Skeletal muscle satellite cell (primary cell): Measurements from ENCODE around the gene IL12RB1.
"Not testable (repeated sequence)": the region's sequence is repeated elsewhere in the genome, so short reads cannot be mapped to it uniquely, and the experiment has no call there.

Source experiments
- H3K27me3 ChIP-seq: 2 replicates; pipeline ENCODE4 v1.7.0; 2013; ENCODE audit warnings: low read length; ENCODE audit not compliant: control insufficient read depth, insufficient read depth
- H3K36me3 ChIP-seq: 2 replicates; pipeline ENCODE4 v1.7.0; 2013; ENCODE audit warnings: mild to moderate bottlenecking, control low read depth, low read length; ENCODE audit not compliant: insufficient read depth
- H3K4me1 ChIP-seq: 2 replicates; pipeline ENCODE4 v1.7.0; 2013; ENCODE audit warnings: low read length; ENCODE audit not compliant: control insufficient read depth, insufficient read depth
- H3K4me2 ChIP-seq: 2 replicates; pipeline ENCODE4 v1.7.0; 2013; ENCODE audit warnings: mild to moderate bottlenecking, low read length
- H3K4me3 ChIP-seq: 2 replicates; pipeline ENCODE4 v1.7.0; 2013; ENCODE audit warnings: low read length
- H3K9ac ChIP-seq: 2 replicates; pipeline ENCODE4 v1.7.0; 2013; ENCODE audit warnings: mild to moderate bottlenecking, low read depth, low read length, moderate library complexity
- H3K9me3 ChIP-seq: replicated peaks from 2 replicates; pipeline ENCODE4 v1.7.0; 2013; ENCODE audit warnings: mild to moderate bottlenecking, control low read depth, low read length

Gene IL12RB1

DNA sequence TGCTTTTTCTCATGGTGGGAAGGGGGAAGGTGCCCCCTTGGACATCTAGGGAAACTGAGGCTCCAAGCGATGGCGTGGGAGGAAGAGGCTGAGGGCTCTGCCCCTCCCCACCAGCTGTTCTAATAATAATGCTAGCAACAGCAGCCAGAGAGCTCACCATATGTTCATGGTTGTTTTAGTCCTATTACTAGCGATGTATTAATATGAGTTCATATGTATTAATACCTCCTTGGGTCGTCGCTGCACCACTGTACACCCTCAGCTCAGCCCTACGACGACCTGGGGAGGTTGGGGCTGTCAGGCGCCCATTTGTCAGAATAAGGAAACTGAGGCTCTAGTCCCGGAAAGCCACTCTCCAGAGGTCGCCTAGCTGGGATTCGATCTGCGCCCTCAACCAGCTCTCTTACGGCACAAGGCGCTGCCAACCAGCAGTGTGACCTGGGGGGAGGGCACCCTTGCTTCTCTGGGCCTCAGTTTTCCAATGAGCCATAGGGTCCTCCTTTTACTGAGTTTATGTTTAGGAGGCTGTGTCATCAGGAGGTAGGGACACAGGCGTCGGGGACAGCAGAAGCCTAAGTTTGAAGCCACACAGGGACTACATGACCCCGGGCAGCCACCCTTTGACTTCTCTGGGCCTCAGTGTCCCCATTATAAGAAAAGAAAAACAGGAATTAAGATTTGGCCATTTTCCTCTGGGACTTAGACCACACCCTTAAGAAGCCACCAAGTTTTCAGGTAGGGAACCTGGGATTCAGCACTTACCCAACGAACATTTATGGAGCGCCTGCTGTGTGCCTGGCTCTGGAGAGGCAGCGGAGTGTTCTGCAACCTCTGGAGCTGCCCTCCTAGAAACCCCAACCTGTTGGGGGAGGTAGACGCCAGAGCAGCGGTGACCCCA, 11.5 kb upstream of the IL12RB1 start:
- Histone ChIP-seq H3K9ac (peak overlapping the region; percentile 59), H3K27me3 (peaks cover 36% of the 10 kb centered on the region), H3K4me1 (peaks cover 16% of the 10 kb centered on the region), H3K4me2 (peak overlapping the region; percentile 93), H3K9me3 (no peaks in the 10 kb centered on the region), H3K4me3 (peak overlapping the region; percentile 73), H3K36me3 (no peaks in the 10 kb centered on the region)

DNA sequence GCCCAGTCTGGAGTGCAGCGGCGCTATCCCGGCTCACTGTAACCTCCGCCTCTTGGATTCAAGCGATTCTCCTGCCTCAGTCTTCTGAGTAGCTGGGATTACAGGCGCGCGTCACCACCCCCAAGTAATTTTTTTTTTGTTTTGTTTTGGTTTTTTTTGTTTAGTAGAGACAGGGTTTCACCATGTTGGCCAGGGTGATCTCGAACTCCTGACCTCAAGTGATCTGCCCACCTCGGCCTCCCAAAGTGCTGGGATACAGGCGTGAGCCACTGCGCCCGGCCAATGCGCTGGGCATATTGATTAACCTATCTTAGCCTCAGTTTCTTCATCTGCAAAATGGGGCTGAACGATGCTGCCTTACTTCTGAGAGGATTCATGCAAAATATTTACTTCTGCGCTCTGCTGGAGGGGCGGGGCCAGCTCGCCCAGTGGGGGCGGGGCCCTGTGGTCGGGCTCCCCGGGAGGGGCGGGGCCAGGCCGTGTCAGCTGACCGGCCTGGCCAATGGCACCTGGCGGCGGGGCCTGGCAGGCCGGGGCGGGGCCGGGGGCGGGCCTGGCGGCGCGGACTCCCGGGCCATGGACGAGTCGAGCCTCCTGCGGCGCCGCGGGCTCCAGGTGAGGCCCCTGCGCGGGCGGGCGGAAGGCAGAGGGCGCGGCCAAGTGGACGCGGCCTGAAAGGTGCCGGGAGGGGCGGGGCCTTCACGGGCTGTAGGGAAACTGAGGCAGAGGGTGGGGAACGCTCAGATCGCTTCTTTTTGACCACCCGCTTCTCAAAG, 10.7 kb upstream of the IL12RB1 start, which contains the start of gene MAST3:
Gene MAST3, plus strand, starts transcription at position 562 of the 776 bp plus-strand sequence. Its CDS starts 15 bp downstream, at position 577.
- Histone ChIP-seq H3K36me3 (no peaks in the 10 kb centered on the region), H3K4me3 (peak within 1 kb of the TSS; percentile 73), H3K9me3 (no peaks in the 10 kb centered on the region), H3K27me3 (peaks cover 36% of the 10 kb centered on the region), H3K4me2 (peak within 1 kb of the TSS; percentile 93), H3K9ac (peak within 1 kb of the TSS; percentile 59), H3K4me1 (peaks cover 12% of the 10 kb centered on the region)

DNA sequence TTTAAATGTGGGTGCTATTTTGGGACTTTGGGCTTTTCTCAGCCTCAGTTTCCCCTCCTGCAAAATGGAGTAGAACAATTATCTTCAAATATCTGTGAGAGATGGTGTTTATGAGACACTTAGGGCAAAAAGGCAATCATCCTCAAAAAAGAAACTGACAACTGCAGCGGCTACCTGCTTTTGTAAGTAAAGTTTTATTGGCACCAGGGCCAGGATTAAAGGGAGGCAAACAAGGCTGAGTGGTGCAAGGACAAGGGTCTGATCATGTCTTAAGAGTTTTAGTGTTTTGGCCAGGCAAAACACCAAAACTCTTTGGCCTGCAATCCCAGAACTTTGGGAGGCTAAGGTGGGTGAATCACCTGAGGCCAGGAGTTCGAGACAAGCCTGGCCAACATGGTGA, 9.5 kb upstream of the IL12RB1 start:
- no peaks in the 10 kb centered on the region for H3K9me3 ChIP-seq
- H3K4me1 ChIP-seq, result peaks cover 12% of the 10 kb centered on the region
- H3K36me3 ChIP-seq, result no peaks in the 10 kb centered on the region
- no peak overlapping the region for H3K4me3 ChIP-seq
- H3K4me2 ChIP-seq, result no peak overlapping the region
- H3K9ac ChIP-seq, result no peak overlapping the region
- peaks cover 36% of the 10 kb centered on the region for H3K27me3 ChIP-seq

DNA sequence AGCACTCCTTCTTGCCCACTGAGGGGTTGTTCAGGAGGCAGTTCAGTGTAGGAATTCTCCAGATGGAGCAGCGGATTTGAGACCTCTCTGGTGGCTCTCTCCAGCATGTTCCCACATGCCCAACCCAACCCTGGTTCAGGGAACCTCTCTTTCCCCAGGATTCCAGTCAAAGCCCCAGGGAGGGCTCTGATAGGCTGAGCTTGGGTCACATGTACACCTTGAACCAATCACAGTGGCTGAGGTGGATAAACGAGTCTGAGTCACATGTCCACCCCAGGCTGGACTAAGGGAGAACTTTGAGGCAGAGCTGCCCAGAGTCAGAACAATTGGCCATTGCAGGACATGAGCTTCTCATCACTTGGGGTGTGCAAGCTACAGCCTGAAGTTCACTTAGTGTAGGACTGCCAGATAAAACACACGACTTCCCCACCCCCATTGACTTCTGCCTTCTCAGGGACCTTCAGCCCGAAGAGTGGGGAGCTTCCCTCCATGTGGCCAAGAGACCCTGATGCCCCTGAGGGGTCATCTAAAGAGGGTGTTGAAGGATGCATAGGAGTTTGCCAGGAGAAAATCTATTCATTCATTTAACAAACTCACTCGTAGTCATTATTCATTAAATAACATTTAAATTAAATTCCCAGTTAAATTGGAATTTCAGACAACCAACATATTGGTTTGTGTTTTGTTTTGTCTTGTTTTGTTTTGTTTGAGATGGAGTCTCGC, 6.9 kb upstream of the IL12RB1 start:
- Histone ChIP-seq H3K9me3 (no peaks in the 10 kb centered on the region), H3K4me3 (no peak overlapping the region), H3K27me3 (peaks cover 16% of the 10 kb centered on the region), H3K4me2 (no peak overlapping the region), H3K9ac (no peak overlapping the region), H3K4me1 (peaks cover 13% of the 10 kb centered on the region), H3K36me3 (no peaks in the 10 kb centered on the region)

DNA sequence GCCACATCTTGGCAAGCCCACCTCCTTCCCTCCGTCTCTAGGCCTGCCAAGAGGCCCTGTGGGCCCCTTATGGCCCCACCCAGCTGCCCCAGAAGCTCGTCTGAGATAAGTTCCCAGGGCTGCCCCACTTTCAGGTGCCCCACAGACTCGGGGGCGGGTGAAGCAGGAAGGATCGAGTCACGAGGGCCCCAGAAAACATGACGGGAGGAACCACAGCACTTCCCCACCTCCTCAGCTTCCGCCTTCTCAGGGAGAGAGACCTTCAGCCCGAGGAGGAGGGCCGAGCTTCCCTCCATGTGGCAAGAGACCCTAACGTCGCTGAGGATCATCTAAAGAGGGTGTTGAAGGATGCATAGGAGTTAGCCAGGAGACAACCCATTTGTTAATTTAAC, 4.5 kb upstream of the IL12RB1 start:
- Histone ChIP-seq H3K4me1 (peaks cover 7% of the 10 kb centered on the region), H3K9ac (no peak overlapping the region), H3K9me3 (no peaks in the 10 kb centered on the region), H3K4me2 (no peak overlapping the region), H3K36me3 (no peaks in the 10 kb centered on the region), H3K4me3 (no peak overlapping the region), H3K27me3 (peaks cover 7% of the 10 kb centered on the region)

DNA sequence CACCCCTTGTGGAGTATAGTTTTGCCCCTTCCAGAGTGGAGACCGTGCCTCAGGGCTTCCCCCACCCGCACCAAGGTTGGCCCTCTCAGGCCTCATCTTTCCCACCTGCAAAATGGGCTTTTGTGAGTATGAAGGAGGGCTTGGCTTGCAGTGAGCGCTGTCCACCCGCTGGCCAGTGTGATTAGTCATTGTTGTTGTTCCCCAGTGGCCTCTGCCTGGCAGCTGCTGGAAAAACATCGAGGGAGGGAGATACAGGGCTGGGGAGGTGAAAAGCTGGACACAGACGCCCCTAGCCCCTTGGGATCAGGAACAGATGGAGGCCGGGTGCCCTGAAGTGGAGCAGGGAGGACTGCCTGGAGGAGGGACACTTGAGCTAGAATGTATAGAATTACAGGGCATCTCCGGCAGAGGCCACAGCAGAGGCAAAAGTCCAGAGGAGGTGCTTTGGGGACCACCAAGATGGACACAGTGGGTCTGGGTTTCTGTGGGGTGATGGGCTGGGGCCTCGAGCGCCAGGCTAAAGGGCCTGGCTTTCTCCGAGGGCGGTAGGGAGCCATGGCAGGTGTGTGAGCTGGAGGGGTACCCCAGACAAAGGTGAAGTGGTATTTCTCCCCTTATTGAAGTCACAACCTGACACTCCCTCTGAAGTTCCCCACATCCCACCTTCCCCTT, 3.9 kb upstream of the IL12RB1 start:
- no peak overlapping the region for H3K9ac ChIP-seq
- H3K36me3 ChIP-seq, result no peaks in the 10 kb centered on the region
- peaks cover 7% of the 10 kb centered on the region for H3K4me1 ChIP-seq
- H3K9me3 ChIP-seq, result no peaks in the 10 kb centered on the region
- no peak overlapping the region for H3K4me3 ChIP-seq
- H3K27me3 ChIP-seq, result peaks cover 6% of the 10 kb centered on the region
- H3K4me2 ChIP-seq, result no peak overlapping the region

DNA sequence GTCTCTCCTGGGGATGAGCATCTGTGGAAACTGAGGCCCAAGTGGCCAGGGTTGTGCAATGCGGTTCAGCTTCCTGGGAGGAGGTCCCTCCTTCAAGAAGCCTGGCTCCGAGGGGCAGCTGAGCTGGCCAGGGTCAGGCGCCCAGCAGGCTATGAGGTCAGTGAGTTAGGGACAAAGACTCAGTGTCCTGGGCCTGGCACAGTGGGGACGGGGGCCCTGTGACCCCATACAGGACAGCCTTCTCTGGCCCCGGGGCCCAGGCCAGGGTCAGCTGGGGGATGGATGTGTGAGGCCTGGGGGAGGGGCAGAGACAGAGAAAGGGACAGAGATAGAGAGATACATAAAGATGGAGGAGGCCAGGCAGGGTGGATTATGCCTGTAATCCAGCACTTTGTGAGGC, 3.0 kb upstream of the IL12RB1 start:
- H3K9ac ChIP-seq, result no peak overlapping the region
- no peaks in the 10 kb centered on the region for H3K27me3 ChIP-seq
- H3K9me3 ChIP-seq, result no peaks in the 10 kb centered on the region
- no peaks in the 10 kb centered on the region for H3K36me3 ChIP-seq
- peaks cover 7% of the 10 kb centered on the region for H3K4me1 ChIP-seq
- H3K4me2 ChIP-seq, result no peak overlapping the region
- no peak overlapping the region for H3K4me3 ChIP-seq

DNA sequence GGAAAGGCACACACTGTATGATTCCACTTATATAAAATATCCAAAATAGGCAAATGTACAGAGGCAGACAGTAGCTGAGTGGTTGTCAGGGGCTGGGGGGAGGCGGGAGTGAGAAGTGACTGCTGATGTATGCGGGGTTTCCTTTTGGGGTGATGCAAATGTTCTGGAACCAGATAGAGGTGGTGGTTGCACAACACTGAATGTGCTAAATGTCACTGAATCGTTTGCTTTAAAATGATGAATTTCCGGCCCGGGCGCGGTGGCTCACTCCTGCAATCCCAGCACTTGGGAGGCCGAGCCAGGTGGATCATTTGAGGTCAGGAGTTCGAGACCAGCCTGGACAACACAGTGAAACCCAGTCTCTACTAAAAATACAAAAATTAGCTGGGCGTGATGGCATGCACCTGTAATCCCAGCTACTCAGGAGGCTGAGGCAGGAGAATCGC, 2.4 kb upstream of the IL12RB1 start:
- H3K4me1 ChIP-seq, H3K36me3 ChIP-seq, H3K4me3 ChIP-seq, H3K9me3 ChIP-seq, H3K4me2 ChIP-seq, H3K9ac ChIP-seq, H3K27me3 ChIP-seq: not testable (repeated sequence)

DNA sequence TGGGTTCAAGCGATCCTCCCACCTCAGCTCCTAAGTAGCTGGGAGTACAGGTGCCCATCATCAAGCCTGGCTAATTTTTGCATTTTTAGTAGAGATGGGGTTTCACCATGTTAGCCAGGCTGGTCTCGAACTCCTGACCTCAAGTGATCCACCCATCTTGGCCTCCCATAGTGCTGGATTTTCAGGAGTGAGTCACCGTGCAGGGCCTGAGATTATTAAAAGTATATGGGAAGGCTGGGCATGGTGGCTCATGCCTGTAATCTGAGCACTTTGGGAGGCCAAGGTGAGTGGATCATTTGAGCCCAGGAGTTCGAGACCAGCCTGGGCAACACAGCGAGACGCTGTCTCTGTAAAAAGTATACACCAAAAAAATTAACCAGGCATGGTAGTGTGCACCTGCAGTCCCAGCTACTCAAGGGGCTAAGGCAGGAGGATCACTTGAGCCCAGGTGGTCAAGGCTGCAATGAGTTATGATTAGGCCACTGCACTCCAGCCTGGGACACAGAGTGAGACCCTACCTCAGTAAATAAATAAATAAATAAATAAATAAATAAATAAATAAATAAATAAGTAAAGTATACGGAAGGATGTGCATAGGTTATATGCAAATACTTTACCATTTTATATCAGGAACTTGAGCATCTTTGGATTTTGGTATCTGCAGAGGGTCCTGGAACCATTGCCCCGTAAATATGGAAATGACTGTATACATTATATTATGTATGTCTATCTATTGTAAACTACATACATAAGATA, 854 bp downstream of the IL12RB1 start:
- H3K27me3 ChIP-seq, result peaks cover 6% of the 10 kb centered on the region
- peaks cover 3% of the 10 kb centered on the region for H3K4me1 ChIP-seq
- no peaks in the 10 kb centered on the region for H3K9me3 ChIP-seq
- no peak overlapping the region for H3K4me3 ChIP-seq
- no peak overlapping the region for H3K9ac ChIP-seq
- no peak overlapping the region for H3K4me2 ChIP-seq
- H3K36me3 ChIP-seq, result no peaks in the 10 kb centered on the region

DNA sequence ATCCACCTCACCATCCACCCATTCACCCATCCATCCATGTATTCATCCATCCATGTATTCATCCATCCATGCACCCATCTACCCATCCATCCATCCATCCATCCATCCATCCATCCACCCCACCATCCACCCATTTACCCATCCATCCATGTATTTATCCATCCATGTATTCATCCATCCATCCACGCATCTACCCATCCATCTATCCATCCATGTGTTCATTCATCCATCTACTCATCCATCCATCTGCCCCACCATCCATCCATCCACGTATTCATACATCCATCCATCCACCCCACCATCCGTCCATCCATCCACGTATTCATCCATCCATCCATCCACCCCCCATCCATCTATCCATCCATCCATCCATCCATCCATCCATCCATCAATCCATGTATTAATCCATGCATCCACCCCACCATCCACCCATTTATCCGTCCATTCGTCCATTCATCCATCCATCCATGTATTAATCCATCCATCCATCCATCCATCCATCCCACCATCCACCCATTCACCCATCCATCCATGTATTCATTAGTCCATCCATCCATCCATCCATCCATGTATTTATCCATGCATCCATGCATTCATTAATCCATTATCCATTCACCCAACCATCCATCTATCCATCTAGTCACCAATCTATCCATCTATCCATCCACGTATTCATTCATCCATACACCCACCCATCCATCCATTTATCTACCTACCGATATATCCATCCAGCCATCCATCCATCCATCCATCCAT, 2.6 kb downstream of the IL12RB1 start:
- H3K9me3 ChIP-seq, result no peaks in the 10 kb centered on the region
- no peaks in the 10 kb centered on the region for H3K4me1 ChIP-seq
- peaks cover 13% of the 10 kb centered on the region for H3K27me3 ChIP-seq
- H3K36me3 ChIP-seq, result no peaks in the 10 kb centered on the region
- H3K4me2 ChIP-seq, result no peak overlapping the region
- no peak overlapping the region for H3K9ac ChIP-seq
- H3K4me3 ChIP-seq, result no peak overlapping the region
